IMR-90 (cell line): ENCODE results near the gene NPIPB6.

ENCODE experiments used
- CEBPB ChIP-seq: IDR thresholded peaks from 2 replicates; pipeline ENCODE4 v1.6.1; 2012; ENCODE audit warnings: low read depth, low read length, improper control_type of control experiment
- CHD1 ChIP-seq: IDR thresholded peaks from 2 replicates; pipeline ENCODE4 v1.6.1; 2012; ENCODE audit warnings: low read depth, low read length, improper control_type of control experiment
- FOS ChIP-seq: fragments of 150-350 bp; IDR thresholded peaks from 2 replicates; pipeline ENCODE4 v1.6.1; 2016; ENCODE audit warnings: low read depth, low read length
- MAFK ChIP-seq: IDR thresholded peaks from 2 replicates; pipeline ENCODE4 v1.6.1; 2012; ENCODE audit warnings: low read depth, low read length, improper control_type of control experiment
- MXI1 ChIP-seq: IDR thresholded peaks from 2 replicates; pipeline ENCODE4 v1.6.1; 2012; ENCODE audit warnings: low read depth, mild to moderate bottlenecking, low read length, moderate library complexity, borderline replicate concordance
- POLR2A ChIP-seq: IDR thresholded peaks from 2 replicates; pipeline ENCODE4 v1.6.1; 2012; ENCODE audit warnings: mild to moderate bottlenecking, low read depth, low read length
- RAD21 ChIP-seq: IDR thresholded peaks from 2 replicates; pipeline ENCODE4 v1.6.1; 2012; ENCODE audit warnings: low read length, improper control_type of control experiment
- RCOR1 ChIP-seq: IDR thresholded peaks from 2 replicates; pipeline ENCODE4 v1.6.1; 2012; ENCODE audit warnings: mild to moderate bottlenecking, low read length, improper control_type of control experiment; ENCODE audit not compliant: insufficient replicate concordance
- RFX5 ChIP-seq: IDR thresholded peaks from 2 replicates; pipeline ENCODE4 v1.8.0; 2012; ENCODE audit warnings: low read depth, mild to moderate bottlenecking, low read length, moderate library complexity
- SMC3 ChIP-seq: fragments of 150-350 bp; IDR thresholded peaks from 2 replicates; pipeline ENCODE4 v1.6.1; 2016; ENCODE audit warnings: low read depth, mild to moderate bottlenecking, antibody characterized with exemption, low read length, moderate library complexity
- TF ChIP-seq, protein P1 (sequence below): conservative IDR thresholded peaks from 2 replicates; pipeline ENCODE4 v1.5.1; 2012; ENCODE audit warnings: mild to moderate bottlenecking, low read depth, low read length, improper control_type of control experiment
- TF ChIP-seq, protein P2 (sequence below): fragments of 150-350 bp; IDR thresholded peaks from 2 replicates; pipeline ENCODE4 v1.6.1; 2017; ENCODE audit warnings: mild to moderate bottlenecking, antibody characterized with exemption, low read length, low read depth

DNA sequence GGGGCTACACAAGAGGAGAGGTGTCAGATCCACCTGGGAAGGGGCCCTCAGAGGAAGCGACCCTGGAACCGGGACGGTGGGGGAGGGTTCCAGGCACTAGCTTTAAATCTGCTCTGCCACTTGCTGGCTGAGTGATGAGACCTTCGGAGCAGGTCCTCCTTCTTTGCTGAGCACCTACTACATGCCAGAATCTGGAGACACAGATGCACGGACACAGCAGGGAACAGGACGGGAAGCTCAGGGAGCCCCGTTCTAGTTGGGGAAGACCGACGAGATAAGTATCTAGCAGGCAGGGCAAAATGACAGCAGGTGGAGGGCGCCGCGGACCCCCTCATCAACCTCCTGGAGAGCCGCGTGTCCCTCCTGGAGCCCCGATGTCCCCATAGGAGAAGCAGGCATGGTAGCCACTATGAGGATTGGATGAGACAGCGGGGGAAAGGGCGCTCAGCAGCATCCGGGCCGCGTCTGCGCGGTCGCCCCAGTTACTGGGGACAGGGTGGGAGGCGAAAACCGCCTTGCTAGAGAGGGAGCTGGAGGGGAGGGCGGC is 43.8 kb downstream of the NPIPB6 start:
- TF ChIP-seq, protein P1, sequence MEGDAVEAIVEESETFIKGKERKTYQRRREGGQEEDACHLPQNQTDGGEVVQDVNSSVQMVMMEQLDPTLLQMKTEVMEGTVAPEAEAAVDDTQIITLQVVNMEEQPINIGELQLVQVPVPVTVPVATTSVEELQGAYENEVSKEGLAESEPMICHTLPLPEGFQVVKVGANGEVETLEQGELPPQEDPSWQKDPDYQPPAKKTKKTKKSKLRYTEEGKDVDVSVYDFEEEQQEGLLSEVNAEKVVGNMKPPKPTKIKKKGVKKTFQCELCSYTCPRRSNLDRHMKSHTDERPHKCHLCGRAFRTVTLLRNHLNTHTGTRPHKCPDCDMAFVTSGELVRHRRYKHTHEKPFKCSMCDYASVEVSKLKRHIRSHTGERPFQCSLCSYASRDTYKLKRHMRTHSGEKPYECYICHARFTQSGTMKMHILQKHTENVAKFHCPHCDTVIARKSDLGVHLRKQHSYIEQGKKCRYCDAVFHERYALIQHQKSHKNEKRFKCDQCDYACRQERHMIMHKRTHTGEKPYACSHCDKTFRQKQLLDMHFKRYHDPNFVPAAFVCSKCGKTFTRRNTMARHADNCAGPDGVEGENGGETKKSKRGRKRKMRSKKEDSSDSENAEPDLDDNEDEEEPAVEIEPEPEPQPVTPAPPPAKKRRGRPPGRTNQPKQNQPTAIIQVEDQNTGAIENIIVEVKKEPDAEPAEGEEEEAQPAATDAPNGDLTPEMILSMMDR = no peak
- TF ChIP-seq POLR2A (no peak), FOS (no peak), MAFK (no peak), RCOR1 (no peak), SMC3 (no peak), CHD1 (no peak), MXI1 (no peak), RFX5 (no peak), CEBPB (no peak), RAD21 (no peak)
- TF ChIP-seq, protein P2, sequence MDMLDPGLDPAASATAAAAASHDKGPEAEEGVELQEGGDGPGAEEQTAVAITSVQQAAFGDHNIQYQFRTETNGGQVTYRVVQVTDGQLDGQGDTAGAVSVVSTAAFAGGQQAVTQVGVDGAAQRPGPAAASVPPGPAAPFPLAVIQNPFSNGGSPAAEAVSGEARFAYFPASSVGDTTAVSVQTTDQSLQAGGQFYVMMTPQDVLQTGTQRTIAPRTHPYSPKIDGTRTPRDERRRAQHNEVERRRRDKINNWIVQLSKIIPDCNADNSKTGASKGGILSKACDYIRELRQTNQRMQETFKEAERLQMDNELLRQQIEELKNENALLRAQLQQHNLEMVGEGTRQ = no peak
